Right cardiac atrium (tissue), 5 donors: Measurements from ENCODE around the gene PTGIR. TPM values are rescaled to one million over a fixed set of nuclear protein-coding genes. Genes with fewer than 3 reads are reported as not detected.
A peak's percentile ranks its signal among the peaks of the same experiment; 100 is the strongest.

ENCODE experiments used
- ATAC-seq, 2 donors: fragments of 200-7000 bp; cut with Tn5 transposase; one replicate each; pipeline versions ENCODE4 v1.8.0 to v1.9.1; 2020; ENCODE audit warnings: moderate library complexity in 2 of 2, mild to moderate bottlenecking in 1 of 2
- DNase-seq, 3 donors: peaks; one replicate each; pipeline ENCODE4 v3.0.0-alpha.2; 2020
- H3K27ac ChIP-seq: one replicate; pipeline ENCODE4 v1.5.1; 2013; ENCODE audit warnings: mild to moderate bottlenecking, low read length, control low read depth, moderate library complexity
- H3K27me3 ChIP-seq: one replicate; pipeline ENCODE4 v1.6.1; 2013; ENCODE audit not compliant: control insufficient read depth, insufficient read depth
- H3K4me1 ChIP-seq: one replicate; pipeline ENCODE4 v1.6.1; 2013; ENCODE audit warnings: low read length; ENCODE audit not compliant: control insufficient read depth, insufficient read depth
- H3K4me3 ChIP-seq: one replicate; pipeline ENCODE4 v1.5.1; 2013; ENCODE audit warnings: low read length, control low read depth
- H3K9me3 ChIP-seq: one replicate; pipeline ENCODE4 v1.6.1; 2013; ENCODE audit warnings: low read length; ENCODE audit not compliant: control insufficient read depth
- WGBS: extraction: QIAGEN DNeasy Blood & Tissue Kit; methylation state at CpG from one replicate; pipeline ENCODE4 v1.1.7; 2013; 5-methylcytosine and 5-hydroxymethylcytosine counted together
- intact Hi-C, 4 donors: fragments of 100-400 bp; cut with DNase I; formaldehyde crosslinking; loops; one replicate each; pipeline versions ENCODE4 v1.11.0 to v1.14.0; 2022 to 2023
- polyA plus RNA-seq: library from polyadenylated mRNA; stranded (reverse); fragments of 200-250 nt; gene quantifications from one replicate; pipeline ENCODE4 v1.2.3, GENCODE V29; 2013
- total RNA-seq, 4 donors: library from RNA; stranded (reverse); fragmentation: NEBNext Ultra II Directional; extraction: Animal tissue kit (Norgen Biotek cat#: 25700); gene quantifications; one replicate each; pipeline ENCODE4 v1.2.1, GENCODE V29; 2021
- donor health status: healthy with polysubstance abuse.
- donor health status: DM: no; HTN: yes; CAD: no.
- donor health status: DM: no; HTN: no; CAD: no.
- donor health status: DM: no; HTN: yes; CAD: no; lungs with severe emphysema.
- donor health status: DM: yes; HTN: yes; CAD: no.

The PTGIR gene
- total and polyA plus RNA-seq, 5 donors: 6.7 to 13.5 (median 7.9) TPM

GRCh38 chr19:46615966-46616365 lies 8.9 kb downstream of the PTGIR start:
- DNase-seq: peak in 2 of 3 donors; percentile 5 to 13
- WGBS: 84% methylated on average over 10 of the region's 10 CpGs
- H3K9me3 ChIP-seq: no peaks in the 10 kb centered on the region
- H3K27me3 ChIP-seq: no peaks in the 10 kb centered on the region
- H3K4me1 ChIP-seq: peaks cover 6% of the 10 kb centered on the region
- H3K4me3 ChIP-seq: no peak overlapping the region
- no peak overlapping the region for H3K27ac ChIP-seq
- intact Hi-C loops: loop anchor here in 3 of 4 donors (2.0 to 10.0 kb wide), 4 partner anchors 46 to 229 kb away; partner anchors contain the start of gene DACT3 (in 2 of the 3)
- no peak for ATAC-seq

- intact Hi-C loops: loop anchor here in 2 of 4 donors (2.0 to 10.0 kb wide), 3 partner anchors 49 to 231 kb away; partner anchors contain the start of gene DACT3 (in 1 of the 2)
- WGBS: 10% methylated on average over 12 of the region's 12 CpGs
- Histone ChIP-seq H3K27ac (no peak overlapping the region), H3K4me3 (no peak overlapping the region), H3K9me3 (no peaks in the 10 kb centered on the region), H3K27me3 (no peaks in the 10 kb centered on the region), H3K4me1 (peaks cover 2% of the 10 kb centered on the region)
- DNase-seq: peak; percentile 86 to 95 (median 94)
- peak; percentile 76 to 82 for ATAC-seq
Measured at GRCh38 chr19:46614114-46614722, 10.7 kb downstream of the PTGIR start.

- Histone ChIP-seq H3K4me1 (no peaks in the 10 kb centered on the region), H3K9me3 (no peaks in the 10 kb centered on the region), H3K4me3 (no peak overlapping the region), H3K27me3 (no peaks in the 10 kb centered on the region), H3K27ac (no peak overlapping the region)
- intact Hi-C loops: loop anchor here in 3 of 4 donors (2.0 to 10.0 kb wide), 3 partner anchors 49 to 231 kb away; partner anchors contain the start of gene DACT3 (in 1 of the 3)
- ATAC-seq (no peak), DNase-seq (peak in 2 of 3 donors; percentile 13 to 61)
- WGBS: 89% methylated on average over 22 of the region's 22 CpGs
Measured at GRCh38 chr19:46613525-46613924, 11.4 kb downstream of the PTGIR start.

GRCh38 chr19:46611776-46612175 lies 13.1 kb downstream of the PTGIR start:
- Histone ChIP-seq H3K27me3 (no peaks in the 10 kb centered on the region), H3K4me1 (no peaks in the 10 kb centered on the region), H3K27ac (no peak overlapping the region), H3K9me3 (no peaks in the 10 kb centered on the region), H3K4me3 (no peak overlapping the region)
- ATAC-seq: no peak
- WGBS: 66% methylated on average over 6 of the region's 6 CpGs
- peak in 2 of 3 donors; percentile 13 to 43 for DNase-seq
- intact Hi-C loops: loop anchor here in 3 of 4 donors (2.0 to 10.0 kb wide), 3 partner anchors 51 to 233 kb away; partner anchors contain the start of gene DACT3 (in 1 of the 3)

GRCh38 chr19:46610851-46611770 lies 13.8 kb downstream of the PTGIR start:
- Histone ChIP-seq H3K4me3 (no peak overlapping the region), H3K27ac (no peak overlapping the region), H3K27me3 (no peaks in the 10 kb centered on the region), H3K9me3 (no peaks in the 10 kb centered on the region), H3K4me1 (no peaks in the 10 kb centered on the region)
- 69% methylated on average over 17 of the region's 17 CpGs for WGBS
- ATAC-seq: no peak
- intact Hi-C loops: loop anchor here in 2 of 4 donors (10.0 kb wide), 2 partner anchors 54 to 234 kb away; partner anchors contain the start of gene DACT3 (in 1 of the 2)
- DNase-seq: peak in 2 of 3 donors; percentile 4 to 40

- intact Hi-C loops: loop anchor here in 2 of 4 donors (10.0 kb wide), 2 partner anchors 54 to 234 kb away; partner anchors contain the start of gene DACT3 (in 1 of the 2)
- no peak for ATAC-seq
- Histone ChIP-seq H3K27me3 (no peaks in the 10 kb centered on the region), H3K4me1 (peaks cover 3% of the 10 kb centered on the region), H3K27ac (no peak overlapping the region), H3K9me3 (no peaks in the 10 kb centered on the region), H3K4me3 (no peak overlapping the region)
- peak in 1 of 3 donors; percentile 7 for DNase-seq
- 54% methylated on average over 5 of the region's 5 CpGs for WGBS
Measured at GRCh38 chr19:46610413-46610775, 14.5 kb downstream of the PTGIR start.

GRCh38 chr19:46609511-46610412 lies 15.1 kb downstream of the PTGIR start:
- ATAC-seq: no peak
- Histone ChIP-seq H3K27ac (no peak overlapping the region), H3K4me1 (peaks cover 5% of the 10 kb centered on the region), H3K4me3 (no peak overlapping the region), H3K27me3 (no peaks in the 10 kb centered on the region), H3K9me3 (no peaks in the 10 kb centered on the region)
- peak; percentile 11 to 53 (median 28) for DNase-seq
- 73% methylated on average over 30 of the region's 30 CpGs for WGBS
- intact Hi-C loops: loop anchor here in 2 of 4 donors (10.0 kb wide), 2 partner anchors 55 to 235 kb away; partner anchors contain the start of gene DACT3 (in 1 of the 2)

GRCh38 chr19:46608581-46609345 lies 16.1 kb downstream of the PTGIR start:
- intact Hi-C loops: no loop called here
- Histone ChIP-seq H3K27me3 (no peaks in the 10 kb centered on the region), H3K9me3 (no peaks in the 10 kb centered on the region), H3K27ac (no peak overlapping the region), H3K4me3 (no peak overlapping the region), H3K4me1 (peaks cover 5% of the 10 kb centered on the region)
- ATAC-seq (no peak), DNase-seq (peak in 2 of 3 donors; percentile 12 to 40)
- WGBS: 91% methylated on average over 27 of the region's 27 CpGs

- Histone ChIP-seq H3K4me3 (no peak overlapping the region), H3K9me3 (no peaks in the 10 kb centered on the region), H3K4me1 (peaks cover 5% of the 10 kb centered on the region), H3K27me3 (no peaks in the 10 kb centered on the region), H3K27ac (no peak overlapping the region)
- WGBS: 94% methylated on average over 9 of the region's 9 CpGs
- intact Hi-C loops: no loop called here
- DNase-seq: peak in 1 of 3 donors; percentile 32
- ATAC-seq: no peak
Measured at GRCh38 chr19:46608178-46608577, 16.7 kb downstream of the PTGIR start.
